Astrocyte (in vitro differentiated cells and primary cell): ENCODE measurements around the gene PPM1M. TPM values are rescaled to one million over a fixed set of nuclear protein-coding genes. Genes with fewer than 3 reads are reported as not detected.

Experiments
- DNase-seq: peaks from one replicate; pipeline ENCODE4 v3.0.0-alpha.2; 2010; ENCODE audit warnings: low read depth
- FAIRE-seq: peaks from 2 replicates; lab custom pipeline; 2011; peaks lifted over from hg19 to GRCh38; lab: Jason Lieb, UNC
- H2AFZ ChIP-seq: 2 replicates; pipeline ENCODE4 v1.6.0; 2012; ENCODE audit warnings: low read depth, low read length, inconsistent platforms
- H3K27ac ChIP-seq: 2 replicates; pipeline ENCODE4 v1.5.1; 2011; ENCODE audit warnings: low read depth, low read length, inconsistent platforms
- H3K27me3 ChIP-seq: 2 replicates; pipeline ENCODE4 v1.6.0; 2011; ENCODE audit warnings: low read length, inconsistent platforms; ENCODE audit not compliant: insufficient read depth
- H3K36me3 ChIP-seq: 2 replicates; pipeline ENCODE4 v1.5.1; 2011; ENCODE audit warnings: low read length, inconsistent platforms; ENCODE audit not compliant: insufficient read depth
- H3K4me1 ChIP-seq: 2 replicates; pipeline ENCODE4 v1.5.1; 2011; ENCODE audit warnings: low read length, inconsistent platforms; ENCODE audit not compliant: insufficient read depth
- H3K4me2 ChIP-seq: 2 replicates; pipeline ENCODE4 v1.6.0; 2012; ENCODE audit warnings: low read length, inconsistent platforms
- H3K4me3 ChIP-seq: 2 replicates; pipeline ENCODE4 v1.5.1; 2011; ENCODE audit warnings: low read depth, mild to moderate bottlenecking, low read length, inconsistent platforms; ENCODE audit not compliant: insufficient read depth
- H3K79me2 ChIP-seq: 2 replicates; pipeline ENCODE4 v1.6.0; 2012; ENCODE audit warnings: mild to moderate bottlenecking, low read length, inconsistent platforms; ENCODE audit not compliant: insufficient read depth
- H3K9ac ChIP-seq: 2 replicates; pipeline ENCODE4 v1.6.0; 2012; ENCODE audit warnings: mild to moderate bottlenecking, low read length, inconsistent platforms
- H3K9me3 ChIP-seq: 2 replicates; pipeline ENCODE4 v1.5.1; 2012; ENCODE audit warnings: low read depth, mild to moderate bottlenecking, low read length, inconsistent platforms; ENCODE audit not compliant: insufficient read depth
- H4K20me1 ChIP-seq: 2 replicates; pipeline ENCODE4 v1.6.0; 2012; ENCODE audit warnings: low read length, inconsistent platforms; ENCODE audit not compliant: insufficient read depth
- H3K27ac Mint-ChIP-seq: one replicate; pipeline ENCODE4 v1.8.0; 2021; ENCODE audit warnings: mild to moderate bottlenecking, mixed read lengths; ENCODE audit not compliant: unreplicated experiment
- H3K27me3 Mint-ChIP-seq: one replicate; pipeline ENCODE4 v1.8.0; 2021; ENCODE audit warnings: low read depth, mixed read lengths; ENCODE audit not compliant: unreplicated experiment
- H3K36me3 Mint-ChIP-seq: one replicate; pipeline ENCODE4 v1.8.0; 2021; ENCODE audit warnings: low read depth, mixed read lengths; ENCODE audit not compliant: unreplicated experiment
- H3K4me1 Mint-ChIP-seq: one replicate; pipeline ENCODE4 v1.8.0; 2021; ENCODE audit warnings: low read depth, mixed read lengths; ENCODE audit not compliant: unreplicated experiment
- H3K4me3 Mint-ChIP-seq: one replicate; pipeline ENCODE4 v1.8.0; 2021; ENCODE audit warnings: mild to moderate bottlenecking, moderate library complexity, mixed read lengths; ENCODE audit not compliant: unreplicated experiment
- H3K9me3 Mint-ChIP-seq: one replicate; pipeline ENCODE4 v1.8.0; 2021; ENCODE audit warnings: mild to moderate bottlenecking, mixed read lengths; ENCODE audit not compliant: unreplicated experiment
- CTCF ChIP-seq: IDR thresholded peaks from 2 replicates; pipeline ENCODE4 v1.5.1; 2011; ENCODE audit warnings: low read depth, mild to moderate bottlenecking, inconsistent platforms, low read length, moderate library complexity; ENCODE audit not compliant: insufficient read depth
- EZH2 ChIP-seq: IDR thresholded peaks from 2 replicates; pipeline ENCODE4 v1.6.1; 2012; ENCODE audit warnings: mild to moderate bottlenecking, low read length, inconsistent platforms; ENCODE audit not compliant: insufficient read depth
- total RNA-seq: library from RNA; stranded (reverse); gene quantifications from 2 replicates; pipeline ENCODE4 v1.2.1, GENCODE V29; 2021

PPM1M gene
- total RNA-seq, 1 donor from 2014 or later, result 9.1 TPM

DNA sequence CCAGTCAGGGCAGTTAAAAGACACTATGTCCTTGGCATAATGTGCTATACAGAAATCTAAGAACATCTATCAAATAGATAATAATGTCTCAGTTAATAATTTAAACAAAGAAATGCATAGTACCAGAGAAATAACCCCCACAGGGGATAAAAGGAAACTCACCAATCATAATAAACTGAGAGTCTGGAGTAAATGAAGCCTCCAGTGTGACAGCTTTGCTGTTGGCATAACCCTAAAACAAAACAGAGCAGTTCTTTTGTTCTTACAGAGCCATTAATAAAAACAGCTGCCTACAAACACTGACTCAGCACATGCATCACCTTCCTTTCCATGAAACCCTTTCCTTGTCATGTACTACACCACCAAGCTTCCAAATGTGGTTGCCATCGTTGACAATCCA lies 13.5 kb downstream of the PPM1M start:
- Histone ChIP-seq H2AFZ (no peak overlapping the region), H3K27ac (no peak overlapping the region), H3K4me3 (no peak overlapping the region), H3K9me3 (no peaks in the 10 kb centered on the region), H3K4me1 (peaks cover 5% of the 10 kb centered on the region), H3K79me2 (peaks cover 66% of the 10 kb centered on the region), H3K36me3 (peaks cover 85% of the 10 kb centered on the region), H3K4me2 (no peak overlapping the region), H3K9ac (no peak overlapping the region), H4K20me1 (peaks cover 93% of the 10 kb centered on the region), H3K27me3 (no peaks in the 10 kb centered on the region)
- FAIRE-seq, result no peak
- Mint-ChIP-seq H3K9me3 (no peaks in the 10 kb centered on the region), H3K27ac (no peak overlapping the region), H3K4me3 (no peak overlapping the region), H3K36me3 (peaks cover 38% of the 10 kb centered on the region), H3K4me1 (no peaks in the 10 kb centered on the region), H3K27me3 (no peaks in the 10 kb centered on the region)
- TF ChIP-seq CTCF, result no peak
- no peak for TF ChIP-seq EZH2
- no peak for DNase-seq

GRCh38 chr3:52259448-52259847 lies 13.9 kb downstream of the PPM1M start:
- Histone ChIP-seq H3K4me3 (no peak overlapping the region), H3K27ac (no peak overlapping the region), H3K79me2 (peaks cover 70% of the 10 kb centered on the region), H3K4me2 (no peak overlapping the region), H3K4me1 (peaks cover 5% of the 10 kb centered on the region), H2AFZ (no peak overlapping the region), H3K36me3 (peaks cover 85% of the 10 kb centered on the region), H4K20me1 (peaks cover 93% of the 10 kb centered on the region), H3K27me3 (no peaks in the 10 kb centered on the region), H3K9me3 (no peaks in the 10 kb centered on the region), H3K9ac (no peak overlapping the region)
- DNase-seq (no peak), FAIRE-seq (no peak)
- Mint-ChIP-seq H3K36me3 (peaks cover 37% of the 10 kb centered on the region), H3K27me3 (no peaks in the 10 kb centered on the region), H3K4me1 (no peaks in the 10 kb centered on the region), H3K27ac (no peak overlapping the region), H3K9me3 (no peaks in the 10 kb centered on the region), H3K4me3 (no peak overlapping the region)
- TF ChIP-seq CTCF (no peak), EZH2 (no peak)

DNA sequence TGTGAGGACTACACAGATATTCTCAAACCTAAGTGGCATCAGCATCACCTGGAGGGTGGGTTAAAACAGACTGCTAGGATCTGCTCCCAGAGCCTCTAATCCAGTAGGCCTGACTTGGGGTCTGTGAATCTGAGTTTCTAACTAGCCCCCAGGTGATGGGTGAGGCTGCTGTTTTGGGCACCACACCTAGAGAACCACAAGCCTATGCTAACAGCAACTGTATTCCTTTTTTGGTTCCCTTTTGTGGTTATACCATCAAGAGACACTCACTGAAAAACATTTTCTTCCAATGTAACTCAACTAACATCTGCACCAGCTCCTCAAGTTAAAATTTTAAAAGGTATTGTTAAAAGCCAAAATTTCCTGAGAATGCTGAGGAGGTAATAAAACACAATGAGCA lies 16.9 kb downstream of the PPM1M start:
- no peak overlapping the region for H2AFZ ChIP-seq
- H3K4me1 ChIP-seq, result peaks cover 5% of the 10 kb centered on the region
- no peak for DNase-seq
- H3K27me3 Mint-ChIP-seq, result no peaks in the 10 kb centered on the region
- H3K4me3 Mint-ChIP-seq, result no peak overlapping the region
- H3K9me3 ChIP-seq, result no peaks in the 10 kb centered on the region
- peaks cover 78% of the 10 kb centered on the region for H3K36me3 ChIP-seq
- FAIRE-seq, result no peak
- H3K9me3 Mint-ChIP-seq, result no peaks in the 10 kb centered on the region
- H3K4me3 ChIP-seq, result no peak overlapping the region
- TF ChIP-seq CTCF (no peak), EZH2 (no peak)
- peaks cover 88% of the 10 kb centered on the region for H4K20me1 ChIP-seq
- H3K27ac Mint-ChIP-seq, result no peak overlapping the region
- H3K79me2 ChIP-seq, result peaks cover 70% of the 10 kb centered on the region
- H3K27ac ChIP-seq, result no peak overlapping the region
- no peak overlapping the region for H3K9ac ChIP-seq
- H3K36me3 Mint-ChIP-seq, result peaks cover 34% of the 10 kb centered on the region
- no peak overlapping the region for H3K4me2 ChIP-seq
- no peaks in the 10 kb centered on the region for H3K4me1 Mint-ChIP-seq
- H3K27me3 ChIP-seq, result no peaks in the 10 kb centered on the region
